ENCODE data around the gene FARS2. TPM values are rescaled to one million over a fixed set of nuclear protein-coding genes. Genes with fewer than 3 reads are reported as not detected.

Gene FARS2
- total RNA-seq, 6 donors from 2014 or later, result 16.4 to 34.6 (median 19.9) TPM

GRCh38 chr6:5637714-5638113 lies 376.4 kb downstream of the FARS2 start:
- no peak for ATAC-seq (ENCODE audit: low FRiP score in 2 of 2)
- Histone ChIP-seq H3K27me3 (no peaks in the 10 kb centered on the region), H3K27ac (no peak overlapping the region), H3K4me3 (no peak overlapping the region), H3K36me3 (no peaks in the 10 kb centered on the region), H3K9me3 (peaks cover 0 to 13% (median 11%) of the 10 kb centered on the region in 4 donors), H3K4me1 (no peaks in the 10 kb centered on the region)
- WGBS, 2 donors, result 96 to 98% methylated on average over 3 to 5 of the region's 5 CpGs
- DNase-seq, result no peak
- TF ChIP-seq POLR2AphosphoS5 (IDR thresholded peaks at IDR 0.05), result no peak

- 91 to 96% methylated on average over 8 of the region's 8 CpGs for WGBS, 2 donors
- no peak overlapping the region for H3K27ac ChIP-seq
- no peaks in the 10 kb centered on the region for H3K27me3 ChIP-seq
- H3K9me3 ChIP-seq, result peaks cover 0 to 13% (median 11%) of the 10 kb centered on the region in 4 donors
- H3K4me1 ChIP-seq, result no peaks in the 10 kb centered on the region
- DNase-seq (peak in 1 of 2 donors; percentile 24), ATAC-seq (ENCODE audit: low FRiP score in 2 of 2) (peak in 1 of 2 donors; percentile 20)
- no peak overlapping the region for H3K4me3 ChIP-seq
- TF ChIP-seq POLR2AphosphoS5 (IDR thresholded peaks at IDR 0.05) (no peak), EP300 (IDR thresholded peaks at IDR 0.05) (no peak), CTCF (IDR thresholded peaks at IDR 0.05) (no peak), POLR2A (IDR thresholded peaks at IDR 0.05) (no peak)
- H3K36me3 ChIP-seq, result no peaks in the 10 kb centered on the region
Observed at GRCh38 chr6:5638666-5639065, 377.4 kb downstream of the FARS2 start.

GRCh38 chr6:5639193-5639592 lies 377.9 kb downstream of the FARS2 start:
- WGBS, 2 donors, result 91 to 100% methylated on average over 2 of the region's 2 CpGs

GRCh38 chr6:5640614-5641013 lies 379.3 kb downstream of the FARS2 start:
- Histone ChIP-seq H3K36me3 (no peaks in the 10 kb centered on the region), H3K4me3 (no peak overlapping the region), H3K9me3 (peaks cover 0 to 13% (median 11%) of the 10 kb centered on the region in 4 donors), H3K4me1 (no peaks in the 10 kb centered on the region), H3K27ac (no peak overlapping the region), H3K27me3 (no peaks in the 10 kb centered on the region)
- 80 to 98% methylated on average over 4 of the region's 4 CpGs for WGBS, 2 donors
- ATAC-seq (ENCODE audit: low FRiP score in 2 of 2) (no peak), DNase-seq (no peak)
- TF ChIP-seq EP300 (IDR thresholded peaks at IDR 0.05) (no peak), CTCF (IDR thresholded peaks at IDR 0.05) (no peak), POLR2AphosphoS5 (IDR thresholded peaks at IDR 0.05) (no peak), POLR2A (IDR thresholded peaks at IDR 0.05) (no peak)

More at GRCh38 chr6:5639193-5639592, 377.9 kb downstream of the FARS2 start:
- no peaks in the 10 kb centered on the region for H3K4me1 ChIP-seq
- TF ChIP-seq CTCF (IDR thresholded peaks at IDR 0.05), result no peak
- TF ChIP-seq EP300 (IDR thresholded peaks at IDR 0.05), result no peak
- TF ChIP-seq POLR2A (IDR thresholded peaks at IDR 0.05), result no peak
- no peaks in the 10 kb centered on the region for H3K36me3 ChIP-seq
- no peak for DNase-seq
- no peak for ATAC-seq (ENCODE audit: low FRiP score in 2 of 2)
- H3K4me3 ChIP-seq, result no peak overlapping the region
- no peak overlapping the region for H3K27ac ChIP-seq
- H3K9me3 ChIP-seq, result peaks cover 0 to 13% (median 11%) of the 10 kb centered on the region in 4 donors
- no peaks in the 10 kb centered on the region for H3K27me3 ChIP-seq

GRCh38 chr6:5644523-5645185 lies 383.3 kb downstream of the FARS2 start:
- WGBS, 2 donors, result 92 to 97% methylated on average over 2 to 4 of the region's 4 CpGs
- DNase-seq (no peak), ATAC-seq (ENCODE audit: low FRiP score in 2 of 2) (no peak)
- TF ChIP-seq EP300 (IDR thresholded peaks at IDR 0.05) (no peak), POLR2A (IDR thresholded peaks at IDR 0.05) (no peak), CTCF (IDR thresholded peaks at IDR 0.05) (no peak), POLR2AphosphoS5 (IDR thresholded peaks at IDR 0.05) (no peak)
- Histone ChIP-seq H3K27me3 (no peaks in the 10 kb centered on the region), H3K4me3 (no peak overlapping the region), H3K36me3 (no peaks in the 10 kb centered on the region), H3K4me1 (no peaks in the 10 kb centered on the region), H3K9me3 (peaks cover 0 to 13% (median 11%) of the 10 kb centered on the region in 4 donors), H3K27ac (no peak overlapping the region)
